ENCODE results near the gene RSAD2. TPM values are rescaled to one million over a fixed set of nuclear protein-coding genes. Genes with fewer than 3 reads are reported as not detected.

Gene RSAD2
- total and polyA plus RNA-seq, 4 donors: 1.7 to 8.9 (median 6.6) TPM

DNA sequence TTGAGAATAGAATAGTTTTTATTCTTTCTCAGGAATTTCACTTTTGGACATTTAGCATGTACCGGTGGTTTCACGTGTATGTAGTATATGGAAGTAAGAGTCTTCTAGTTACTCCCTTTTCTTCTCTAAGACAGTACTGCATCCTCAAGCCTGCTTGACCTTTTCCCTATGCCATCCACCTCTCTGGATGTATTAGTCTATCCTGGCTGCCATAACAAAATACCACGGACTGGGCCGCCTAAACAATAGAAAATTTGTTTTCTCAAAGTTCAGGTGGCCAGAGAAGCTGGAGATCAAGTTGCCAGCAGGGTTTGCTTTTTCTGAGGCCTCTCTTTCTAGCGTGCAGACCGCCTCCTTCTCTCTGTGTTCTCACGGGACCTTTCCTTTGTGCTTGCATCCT is 10.6 kb upstream of the RSAD2 start:
- H3K4me3 ChIP-seq (ENCODE audit: low read length in 2 of 2): no peak overlapping the region
- H3K27ac ChIP-seq (ENCODE audit: low read depth in 1 of 2, low read length in 2 of 2): no peak overlapping the region
- no peak for ATAC-seq (ENCODE audit: low FRiP score)
- intact Hi-C loops (cut with DNase I): no loop called here
- no peak for DNase-seq
- peaks cover 0 to 5% of the 10 kb centered on the region in 2 donors for H3K4me1 ChIP-seq (ENCODE audit: control insufficient read depth in 1 of 2, insufficient read depth in 2 of 2, low read length in 2 of 2)
- no peaks in the 10 kb centered on the region for H3K9me3 ChIP-seq (ENCODE audit: control insufficient read depth, low read length)
- no peaks in the 10 kb centered on the region for H3K36me3 ChIP-seq (ENCODE audit: control insufficient read depth in 1 of 2, insufficient read depth in 2 of 2, low read length in 1 of 2)
- no peaks in the 10 kb centered on the region for H3K27me3 ChIP-seq (ENCODE audit: control insufficient read depth in 1 of 2, insufficient read depth in 2 of 2, low read length in 1 of 2)
- 95 to 96% methylated on average over 7 of the region's 7 CpGs for WGBS, 2 donors

DNA sequence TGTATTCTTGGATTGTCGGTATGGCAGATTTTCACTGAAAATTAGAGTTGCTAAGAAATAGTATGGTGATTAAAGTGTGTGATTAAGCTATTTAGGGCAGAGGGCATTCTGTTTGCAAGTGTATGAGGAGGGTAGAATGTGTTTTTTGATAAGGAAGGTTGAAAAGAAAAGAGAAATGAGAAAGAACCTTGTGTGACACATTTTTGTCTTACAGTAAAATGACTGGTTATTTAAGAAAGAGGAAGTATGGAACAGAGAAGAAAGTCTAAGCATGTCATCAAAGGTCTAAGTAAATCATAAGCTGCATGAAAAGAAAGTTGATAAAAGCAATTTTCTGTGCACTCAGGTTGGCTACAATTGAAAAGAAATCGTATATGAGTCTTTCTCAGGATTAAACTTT is 5.2 kb upstream of the RSAD2 start:
- H3K9me3 ChIP-seq (ENCODE audit: control insufficient read depth, low read length): peaks cover 1% of the 10 kb centered on the region
- H3K4me1 ChIP-seq (ENCODE audit: control insufficient read depth in 1 of 2, insufficient read depth in 2 of 2, low read length in 2 of 2): peaks cover 0 to 5% of the 10 kb centered on the region in 2 donors
- 94 to 95% methylated on average over 2 of the region's 2 CpGs for WGBS, 2 donors
- intact Hi-C loops (cut with DNase I): no loop called here
- no peak overlapping the region for H3K27ac ChIP-seq (ENCODE audit: low read depth in 1 of 2, low read length in 2 of 2)
- no peaks in the 10 kb centered on the region for H3K36me3 ChIP-seq (ENCODE audit: control insufficient read depth in 1 of 2, insufficient read depth in 2 of 2, low read length in 1 of 2)
- ATAC-seq (ENCODE audit: low FRiP score) (no peak), DNase-seq (no peak)
- no peaks in the 10 kb centered on the region for H3K27me3 ChIP-seq (ENCODE audit: control insufficient read depth in 1 of 2, insufficient read depth in 2 of 2, low read length in 1 of 2)
- H3K4me3 ChIP-seq (ENCODE audit: low read length in 2 of 2): no peak overlapping the region

DNA sequence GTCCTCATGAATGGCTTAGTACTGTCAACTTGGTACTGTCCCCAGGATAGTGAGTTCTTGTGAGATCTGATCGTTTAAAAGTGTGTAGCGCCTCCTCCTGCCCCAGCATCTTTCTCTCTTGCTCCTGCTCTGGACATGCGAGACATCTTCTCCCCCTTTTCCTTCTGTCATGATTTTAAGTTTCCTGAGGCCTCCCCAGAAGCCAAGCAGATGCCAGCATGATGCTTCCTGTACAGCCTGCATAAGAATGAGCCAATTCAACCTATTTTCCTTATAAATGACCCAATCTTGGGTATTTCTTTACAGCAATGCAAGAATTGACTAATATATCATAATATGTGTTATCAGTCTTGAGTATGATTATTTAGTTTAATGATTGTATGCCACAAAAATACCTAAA is 3.5 kb upstream of the RSAD2 start:
- Histone ChIP-seq H3K27me3 (ENCODE audit: control insufficient read depth in 1 of 2, insufficient read depth in 2 of 2, low read length in 1 of 2) (no peaks in the 10 kb centered on the region), H3K27ac (ENCODE audit: low read depth in 1 of 2, low read length in 2 of 2) (no peak overlapping the region), H3K4me3 (ENCODE audit: low read length in 2 of 2) (no peak overlapping the region), H3K4me1 (ENCODE audit: control insufficient read depth in 1 of 2, insufficient read depth in 2 of 2, low read length in 2 of 2) (peaks cover 0 to 5% of the 10 kb centered on the region in 2 donors), H3K9me3 (ENCODE audit: control insufficient read depth, low read length) (peaks cover 1% of the 10 kb centered on the region), H3K36me3 (ENCODE audit: control insufficient read depth in 1 of 2, insufficient read depth in 2 of 2, low read length in 1 of 2) (no peaks in the 10 kb centered on the region)
- 93 to 96% methylated on average over 3 of the region's 3 CpGs for WGBS, 2 donors
- DNase-seq (no peak), ATAC-seq (ENCODE audit: low FRiP score) (no peak)
- intact Hi-C loops (cut with DNase I): no loop called here

DNA sequence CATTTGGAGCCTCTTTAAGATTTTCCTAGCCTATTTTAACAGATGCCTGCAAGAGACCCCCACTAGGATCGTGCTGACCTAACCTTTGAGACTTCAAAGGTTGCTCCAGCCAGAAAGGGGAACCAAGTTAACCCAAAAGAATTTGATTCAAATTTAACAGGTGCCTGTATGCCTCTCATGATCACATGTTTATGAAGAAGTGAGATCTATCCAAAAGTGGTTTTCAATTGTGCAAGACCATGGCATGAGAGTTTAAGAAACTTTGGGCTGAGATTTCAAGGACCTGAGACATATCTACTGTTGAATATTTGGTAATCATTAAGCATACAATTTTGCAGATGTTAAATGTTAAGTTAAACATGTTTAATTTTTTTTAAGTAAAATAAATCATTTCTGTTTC is 1.3 kb upstream of the RSAD2 start:
- H3K4me3 ChIP-seq (ENCODE audit: low read length in 2 of 2): no peak overlapping the region
- intact Hi-C loops (cut with DNase I): no loop called here
- H3K27me3 ChIP-seq (ENCODE audit: control insufficient read depth in 1 of 2, insufficient read depth in 2 of 2, low read length in 1 of 2): no peaks in the 10 kb centered on the region
- H3K4me1 ChIP-seq (ENCODE audit: control insufficient read depth in 1 of 2, insufficient read depth in 2 of 2, low read length in 2 of 2): no peaks in the 10 kb centered on the region
- H3K36me3 ChIP-seq (ENCODE audit: control insufficient read depth in 1 of 2, insufficient read depth in 2 of 2, low read length in 1 of 2): no peaks in the 10 kb centered on the region
- ATAC-seq (ENCODE audit: low FRiP score): no peak
- DNase-seq: no peak
- H3K27ac ChIP-seq (ENCODE audit: low read depth in 1 of 2, low read length in 2 of 2): no peak overlapping the region
- peaks cover 1% of the 10 kb centered on the region for H3K9me3 ChIP-seq (ENCODE audit: control insufficient read depth, low read length)
- WGBS, 2 donors: 87 to 93% methylated on average over 1 of the region's 1 CpG

DNA sequence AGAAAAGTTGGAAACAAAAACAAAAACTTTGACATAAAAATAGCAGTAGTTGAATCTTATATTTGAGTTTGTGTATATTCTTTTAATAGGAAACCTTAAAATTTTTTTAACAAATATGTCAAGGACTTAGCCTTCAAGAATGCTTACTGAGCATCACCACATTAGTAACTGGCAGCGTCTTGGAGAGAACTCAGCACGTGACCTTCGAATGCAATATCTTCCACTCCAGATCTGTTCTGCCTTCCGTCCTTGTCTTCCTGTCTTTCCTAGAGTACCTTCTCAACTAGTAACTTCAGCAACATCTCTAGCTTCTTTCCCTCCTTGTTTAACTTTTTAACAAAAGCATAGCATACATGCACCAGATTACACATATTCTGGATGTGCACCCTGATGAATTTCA is 972 bp downstream of the RSAD2 start:
- Histone ChIP-seq H3K27ac (ENCODE audit: low read depth in 1 of 2, low read length in 2 of 2) (no peak overlapping the region), H3K9me3 (ENCODE audit: control insufficient read depth, low read length) (peaks cover 1% of the 10 kb centered on the region), H3K36me3 (ENCODE audit: control insufficient read depth in 1 of 2, insufficient read depth in 2 of 2, low read length in 1 of 2) (no peaks in the 10 kb centered on the region), H3K4me3 (ENCODE audit: low read length in 2 of 2) (no peak overlapping the region), H3K4me1 (ENCODE audit: control insufficient read depth in 1 of 2, insufficient read depth in 2 of 2, low read length in 2 of 2) (no peaks in the 10 kb centered on the region), H3K27me3 (ENCODE audit: control insufficient read depth in 1 of 2, insufficient read depth in 2 of 2, low read length in 1 of 2) (no peaks in the 10 kb centered on the region)
- intact Hi-C loops (cut with DNase I): no loop called here
- DNase-seq (no peak), ATAC-seq (ENCODE audit: low FRiP score) (no peak)
- 86 to 92% methylated on average over 4 of the region's 4 CpGs for WGBS, 2 donors

DNA sequence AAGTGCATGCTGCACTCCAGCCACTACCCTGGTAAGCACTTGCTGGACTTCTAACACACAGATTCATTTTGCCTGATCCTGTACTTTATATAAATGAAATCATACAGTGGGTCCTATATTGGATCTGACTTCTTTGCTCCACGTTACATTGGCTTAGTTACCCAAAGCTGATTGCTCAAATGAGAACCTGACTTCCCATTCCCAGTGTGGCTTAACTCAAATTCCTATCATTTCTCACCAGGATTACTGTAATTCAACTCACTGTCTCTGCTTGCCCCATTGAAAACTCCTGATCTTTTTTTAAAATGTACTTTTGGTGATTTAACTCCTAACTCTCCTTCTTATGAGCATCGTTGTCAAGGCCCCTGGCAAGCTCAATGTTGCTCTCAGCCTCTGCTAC is 1.4 kb downstream of the RSAD2 start:
- H3K9me3 ChIP-seq (ENCODE audit: control insufficient read depth, low read length): peaks cover under 1% of the 10 kb centered on the region
- no peak for DNase-seq
- no peaks in the 10 kb centered on the region for H3K36me3 ChIP-seq (ENCODE audit: control insufficient read depth in 1 of 2, insufficient read depth in 2 of 2, low read length in 1 of 2)
- H3K4me1 ChIP-seq (ENCODE audit: control insufficient read depth in 1 of 2, insufficient read depth in 2 of 2, low read length in 2 of 2): no peaks in the 10 kb centered on the region
- intact Hi-C loops (cut with DNase I): no loop called here
- H3K4me3 ChIP-seq (ENCODE audit: low read length in 2 of 2): no peak overlapping the region
- H3K27ac ChIP-seq (ENCODE audit: low read depth in 1 of 2, low read length in 2 of 2): no peak overlapping the region
- WGBS, 2 donors: 84 to 86% methylated on average over 2 of the region's 2 CpGs
- no peaks in the 10 kb centered on the region for H3K27me3 ChIP-seq (ENCODE audit: control insufficient read depth in 1 of 2, insufficient read depth in 2 of 2, low read length in 1 of 2)
- no peak for ATAC-seq (ENCODE audit: low FRiP score)

DNA sequence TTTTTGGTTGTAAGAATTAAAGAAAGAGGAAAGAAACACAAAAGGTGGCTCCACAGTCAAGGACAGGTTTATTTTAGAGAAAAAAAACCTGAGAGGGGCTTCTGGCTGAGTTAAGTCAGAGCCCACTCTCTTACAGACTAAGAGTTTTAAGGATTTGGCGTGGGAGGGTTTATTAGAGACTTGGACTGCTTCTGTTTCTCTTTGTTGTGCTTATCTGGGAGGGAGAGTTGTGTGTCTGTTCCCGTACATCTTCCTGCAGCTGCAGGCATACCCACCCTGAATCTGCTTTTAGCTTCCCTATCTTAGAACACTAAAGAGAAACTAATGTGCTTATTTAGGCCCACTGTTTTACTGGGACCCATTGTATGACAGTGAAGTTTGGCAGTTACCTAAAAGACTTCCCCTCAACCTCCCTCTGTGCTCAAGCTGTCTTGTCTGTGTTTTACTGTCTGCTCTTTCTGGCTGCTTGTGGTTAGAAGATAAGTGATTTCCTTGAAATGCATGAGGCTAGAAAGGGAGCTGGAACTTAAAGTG is 2.7 kb downstream of the RSAD2 start:
- Histone ChIP-seq H3K4me3 (ENCODE audit: low read length in 2 of 2) (no peak overlapping the region), H3K36me3 (ENCODE audit: control insufficient read depth in 1 of 2, insufficient read depth in 2 of 2, low read length in 1 of 2) (no peaks in the 10 kb centered on the region), H3K9me3 (ENCODE audit: control insufficient read depth, low read length) (no peaks in the 10 kb centered on the region), H3K27me3 (ENCODE audit: control insufficient read depth in 1 of 2, insufficient read depth in 2 of 2, low read length in 1 of 2) (no peaks in the 10 kb centered on the region), H3K4me1 (ENCODE audit: control insufficient read depth in 1 of 2, insufficient read depth in 2 of 2, low read length in 2 of 2) (no peaks in the 10 kb centered on the region), H3K27ac (ENCODE audit: low read depth in 1 of 2, low read length in 2 of 2) (no peak overlapping the region)
- 97 to 98% methylated on average over 2 of the region's 2 CpGs for WGBS, 2 donors
- DNase-seq (no peak), ATAC-seq (ENCODE audit: low FRiP score) (no peak)
- intact Hi-C loops (cut with DNase I): no loop called here

DNA sequence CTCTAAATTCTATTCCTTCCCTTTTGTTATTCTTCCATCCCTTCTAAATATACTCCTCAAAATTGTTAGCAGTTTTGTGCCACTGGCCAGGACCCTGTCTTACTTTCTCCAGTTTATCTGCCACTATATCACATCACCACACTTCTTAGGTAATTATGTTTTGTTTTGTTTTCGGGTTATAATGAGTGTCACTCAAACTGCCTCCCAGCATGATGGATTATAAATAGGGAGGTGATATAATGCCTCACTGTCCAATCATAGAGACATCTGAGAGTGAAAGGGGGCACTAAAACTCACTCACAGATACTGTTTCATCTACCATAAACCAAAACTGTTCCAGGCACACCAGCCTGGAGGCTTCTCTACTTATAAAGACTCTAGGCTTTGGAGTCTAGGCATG is 3.5 kb downstream of the RSAD2 start:
- ATAC-seq (ENCODE audit: low FRiP score) (no peak), DNase-seq (no peak)
- Histone ChIP-seq H3K27ac (ENCODE audit: low read depth in 1 of 2, low read length in 2 of 2) (no peak overlapping the region), H3K27me3 (ENCODE audit: control insufficient read depth in 1 of 2, insufficient read depth in 2 of 2, low read length in 1 of 2) (no peaks in the 10 kb centered on the region), H3K36me3 (ENCODE audit: control insufficient read depth in 1 of 2, insufficient read depth in 2 of 2, low read length in 1 of 2) (no peaks in the 10 kb centered on the region), H3K4me1 (ENCODE audit: control insufficient read depth in 1 of 2, insufficient read depth in 2 of 2, low read length in 2 of 2) (no peaks in the 10 kb centered on the region), H3K9me3 (ENCODE audit: control insufficient read depth, low read length) (no peaks in the 10 kb centered on the region), H3K4me3 (ENCODE audit: low read length in 2 of 2) (no peak overlapping the region)
- WGBS, 2 donors: 87 to 95% methylated on average over 1 of the region's 1 CpG
- intact Hi-C loops (cut with DNase I): no loop called here

DNA sequence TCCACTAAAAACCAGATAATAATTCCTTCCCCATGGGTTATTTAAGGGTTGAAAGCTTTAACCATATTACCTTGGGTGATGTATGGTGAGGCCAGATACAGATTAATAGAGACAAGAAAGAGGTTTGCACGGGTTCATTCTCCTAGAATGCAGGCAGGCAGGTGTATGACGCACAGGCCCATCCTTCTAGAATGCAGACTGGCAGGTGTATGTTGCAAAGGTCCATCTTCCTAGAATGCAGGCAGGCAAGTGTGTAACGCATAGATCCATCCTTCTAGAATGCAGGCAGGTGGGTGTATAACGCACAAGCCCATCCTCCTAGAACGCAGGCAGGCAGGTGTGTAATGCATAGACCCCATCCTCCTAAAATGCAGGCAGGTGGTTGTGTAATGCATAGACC is 3.9 kb downstream of the RSAD2 start:
- ATAC-seq (ENCODE audit: low FRiP score): no peak
- 94 to 96% methylated on average over 5 of the region's 5 CpGs for WGBS, 2 donors
- H3K36me3 ChIP-seq (ENCODE audit: control insufficient read depth in 1 of 2, insufficient read depth in 2 of 2, low read length in 1 of 2): no peaks in the 10 kb centered on the region
- no peaks in the 10 kb centered on the region for H3K9me3 ChIP-seq (ENCODE audit: control insufficient read depth, low read length)
- H3K4me1 ChIP-seq (ENCODE audit: control insufficient read depth in 1 of 2, insufficient read depth in 2 of 2, low read length in 2 of 2): no peaks in the 10 kb centered on the region
- no peak for DNase-seq
- no peaks in the 10 kb centered on the region for H3K27me3 ChIP-seq (ENCODE audit: control insufficient read depth in 1 of 2, insufficient read depth in 2 of 2, low read length in 1 of 2)
- no peak overlapping the region for H3K27ac ChIP-seq (ENCODE audit: low read depth in 1 of 2, low read length in 2 of 2)
- intact Hi-C loops (cut with DNase I): no loop called here
- H3K4me3 ChIP-seq (ENCODE audit: low read length in 2 of 2): no peak overlapping the region

Measured in aorta (tissue), 5 donors.